Natural killer cell (primary cell): ENCODE results near the gene CCL14. TPM values are rescaled to one million over a fixed set of nuclear protein-coding genes. Genes with fewer than 3 reads are reported as not detected.

ENCODE experiments used
- ATAC-seq, 3 donors: fragments of 150-1000 bp in 2 of 3; fragments of 200-7000 bp in 1 of 3; cut with Tn5 transposase; 1 replicate in 1 of 3; 2 replicates in 2 of 3; pipeline ENCODE4 v1.10.0; 2021; ENCODE audit warnings: mild to moderate bottlenecking in 2 of 3, moderate library complexity in 2 of 3
- DNase-seq, 2 donors: peaks; one replicate each; pipeline versions ENCODE4 v3.0.0 to v3.0.0-alpha.2; 2013 to 2021; ENCODE audit warnings: mixed read lengths in 1 of 2
- H3K27ac ChIP-seq: one replicate; pipeline ENCODE4 v1.5.1; 2013; ENCODE audit warnings: mild to moderate bottlenecking, low read length
- H3K27me3 ChIP-seq: one replicate; pipeline ENCODE4 v1.6.1; 2013; ENCODE audit warnings: low read length; ENCODE audit not compliant: control insufficient read depth, insufficient read depth
- H3K36me3 ChIP-seq: one replicate; pipeline ENCODE4 v1.6.1; 2013; ENCODE audit warnings: low read length; ENCODE audit not compliant: control insufficient read depth, insufficient read depth
- H3K4me1 ChIP-seq: one replicate; pipeline ENCODE4 v1.6.1; 2013; ENCODE audit warnings: low read length; ENCODE audit not compliant: control insufficient read depth, insufficient read depth
- H3K4me3 ChIP-seq: one replicate; pipeline ENCODE4 v1.5.1; 2013; ENCODE audit warnings: low read length
- H3K9me3 ChIP-seq: one replicate; pipeline ENCODE4 v1.6.1; 2013; ENCODE audit warnings: low read length; ENCODE audit not compliant: control insufficient read depth, insufficient read depth
- H3K27ac Mint-ChIP-seq, 2 donors: one replicate each; pipeline ENCODE4 v1.8.0; 2022; ENCODE audit warnings: mild to moderate bottlenecking in 2 of 2, mixed read lengths in 2 of 2, moderate library complexity in 1 of 2
- H3K27me3 Mint-ChIP-seq, 2 donors: one replicate each; pipeline ENCODE4 v1.8.0; 2022; ENCODE audit warnings: low read depth in 2 of 2, mixed read lengths in 2 of 2
- H3K36me3 Mint-ChIP-seq: one replicate; pipeline ENCODE4 v1.8.0; 2022; ENCODE audit warnings: mixed read lengths
- H3K4me1 Mint-ChIP-seq, 2 donors: one replicate each; pipeline ENCODE4 v1.8.0; 2022; ENCODE audit warnings: mixed read lengths in 2 of 2
- H3K4me3 Mint-ChIP-seq: one replicate; pipeline ENCODE4 v1.8.0; 2022; ENCODE audit warnings: mild to moderate bottlenecking, moderate library complexity, mixed read lengths
- H3K9me3 Mint-ChIP-seq, 2 donors: one replicate each; pipeline ENCODE4 v1.8.0; 2022; ENCODE audit warnings: mixed read lengths in 2 of 2
- CTCF ChIP-seq: fragments of 200-600 bp; IDR thresholded peaks from one replicate; pipeline ENCODE4 v1.8.0; 2022; ENCODE audit warnings: antibody characterized with exemption
- WGBS: methylation state at CpG from one replicate; pipeline ENCODE4 v1.1.7; 2013; ENCODE audit warnings: missing lambda C conversion rate; ENCODE audit not compliant: insufficient coverage; 5-methylcytosine and 5-hydroxymethylcytosine counted together
- intact Hi-C: fragments of 100-400 bp; cut with micrococcal nuclease; formaldehyde crosslinking; loops from one replicate; pipeline ENCODE4 v1.14.2; 2022
- total RNA-seq, 4 donors: library from RNA; stranded (reverse); fragments of 120-200 nt in 1 of 4; gene quantifications; one replicate each; pipeline versions ENCODE4 v1.2.3 to v1.2.4, GENCODE V29; 2013 to 2022

The CCL14 gene
- not detected for total RNA-seq
- total RNA-seq (2013) = not detected

- intact Hi-C loops = no loop called here
- Mint-ChIP-seq H3K36me3 (no peaks in the 10 kb centered on the region), H3K4me3 (no peak within 1 kb of the TSS), H3K9me3 (peaks cover 0 to 2% of the 10 kb centered on the region in 2 donors), H3K27ac (peak within 1 kb of the TSS in 1 of 2 donors; percentile 14), H3K4me1 (peaks cover 9 to 39% of the 10 kb centered on the region in 2 donors), H3K27me3 (no peaks in the 10 kb centered on the region)
- no peak for TF ChIP-seq CTCF
- H3K4me3 ChIP-seq = no peak within 1 kb of the TSS
- ATAC-seq (no peak), DNase-seq (no peak)
- H3K27ac ChIP-seq = no peak within 1 kb of the TSS
- H3K4me1 ChIP-seq = peaks cover 11% of the 10 kb centered on the region
- H3K36me3 ChIP-seq = no peaks in the 10 kb centered on the region
- no peaks in the 10 kb centered on the region for H3K27me3 ChIP-seq
- WGBS = 94% methylated on average over 1 of the region's 1 CpG
- H3K9me3 ChIP-seq = no peaks in the 10 kb centered on the region
Measured at GRCh38 chr17:35986643-35987042, at the start of gene CCL14. Gene CCL14, minus strand, starts transcription at chr17:35986729. Its CDS starts 80 bp downstream, at chr17:35986649.

GRCh38 chr17:36036235-36036634 is 49.7 kb upstream of the CCL14 start:
- H3K27ac ChIP-seq = no peak overlapping the region
- ATAC-seq (no peak), DNase-seq (no peak)
- intact Hi-C loops = no loop called here
- Mint-ChIP-seq H3K4me3 (no peak overlapping the region), H3K36me3 (no peaks in the 10 kb centered on the region), H3K27ac (no peak overlapping the region), H3K9me3 (no peaks in the 10 kb centered on the region), H3K4me1 (peaks cover 9% of the 10 kb centered on the region in 2 donors), H3K27me3 (no peaks in the 10 kb centered on the region)
- no peaks in the 10 kb centered on the region for H3K27me3 ChIP-seq
- H3K4me3 ChIP-seq = no peak overlapping the region
- no peaks in the 10 kb centered on the region for H3K36me3 ChIP-seq
- WGBS = 80% methylated on average over 3 of the region's 4 CpGs
- no peaks in the 10 kb centered on the region for H3K4me1 ChIP-seq
- H3K9me3 ChIP-seq = no peaks in the 10 kb centered on the region
- no peak for TF ChIP-seq CTCF

- WGBS = 25% methylated on average over 2 of the region's 3 CpGs
- peaks cover 9% of the 10 kb centered on the region in 2 donors for H3K4me1 Mint-ChIP-seq
- H3K36me3 ChIP-seq = no peaks in the 10 kb centered on the region
- no peak for TF ChIP-seq CTCF
- DNase-seq (no peak), ATAC-seq (no peak)
- no peaks in the 10 kb centered on the region for H3K36me3 Mint-ChIP-seq
- intact Hi-C loops = no loop called here
- H3K27ac ChIP-seq = no peak overlapping the region
- no peaks in the 10 kb centered on the region for H3K27me3 ChIP-seq
- H3K9me3 ChIP-seq = no peaks in the 10 kb centered on the region
- H3K27ac Mint-ChIP-seq = no peak overlapping the region
- H3K4me1 ChIP-seq = no peaks in the 10 kb centered on the region
- no peak overlapping the region for H3K4me3 Mint-ChIP-seq
- H3K9me3 Mint-ChIP-seq = no peaks in the 10 kb centered on the region
- no peaks in the 10 kb centered on the region for H3K27me3 Mint-ChIP-seq
- H3K4me3 ChIP-seq = no peak overlapping the region
Measured at GRCh38 chr17:36034127-36034526, 47.6 kb upstream of the CCL14 start.

- no peaks in the 10 kb centered on the region for H3K36me3 ChIP-seq
- DNase-seq = no peak
- no peak for ATAC-seq
- Mint-ChIP-seq H3K36me3 (no peaks in the 10 kb centered on the region), H3K9me3 (no peaks in the 10 kb centered on the region), H3K4me1 (peaks cover 9 to 16% of the 10 kb centered on the region in 2 donors), H3K4me3 (no peak overlapping the region), H3K27me3 (no peaks in the 10 kb centered on the region), H3K27ac (no peak overlapping the region)
- intact Hi-C loops = no loop called here
- no CpG with 5 or more reads among the region's 1 CpG for WGBS
- H3K27me3 ChIP-seq = no peaks in the 10 kb centered on the region
- no peak for TF ChIP-seq CTCF
- H3K9me3 ChIP-seq = no peaks in the 10 kb centered on the region
- no peaks in the 10 kb centered on the region for H3K4me1 ChIP-seq
- H3K4me3 ChIP-seq = no peak overlapping the region
- no peak overlapping the region for H3K27ac ChIP-seq
Measured at GRCh38 chr17:36030956-36031355, 44.4 kb upstream of the CCL14 start.
